Right forelimb (tissue), 1 donor: ENCODE results near the gene PSMG4.

ENCODE experiments used
- DNase-seq: peaks from one replicate; pipeline ENCODE4 v3.0.0-alpha.2; 2018

Gene PSMG4

GRCh38 chr6:3291346-3291745 lies 32.6 kb downstream of the PSMG4 start:
- DNase-seq = no peak

- DNase-seq = no peak
Measured at GRCh38 chr6:3291987-3292386, 33.2 kb downstream of the PSMG4 start.

DNA sequence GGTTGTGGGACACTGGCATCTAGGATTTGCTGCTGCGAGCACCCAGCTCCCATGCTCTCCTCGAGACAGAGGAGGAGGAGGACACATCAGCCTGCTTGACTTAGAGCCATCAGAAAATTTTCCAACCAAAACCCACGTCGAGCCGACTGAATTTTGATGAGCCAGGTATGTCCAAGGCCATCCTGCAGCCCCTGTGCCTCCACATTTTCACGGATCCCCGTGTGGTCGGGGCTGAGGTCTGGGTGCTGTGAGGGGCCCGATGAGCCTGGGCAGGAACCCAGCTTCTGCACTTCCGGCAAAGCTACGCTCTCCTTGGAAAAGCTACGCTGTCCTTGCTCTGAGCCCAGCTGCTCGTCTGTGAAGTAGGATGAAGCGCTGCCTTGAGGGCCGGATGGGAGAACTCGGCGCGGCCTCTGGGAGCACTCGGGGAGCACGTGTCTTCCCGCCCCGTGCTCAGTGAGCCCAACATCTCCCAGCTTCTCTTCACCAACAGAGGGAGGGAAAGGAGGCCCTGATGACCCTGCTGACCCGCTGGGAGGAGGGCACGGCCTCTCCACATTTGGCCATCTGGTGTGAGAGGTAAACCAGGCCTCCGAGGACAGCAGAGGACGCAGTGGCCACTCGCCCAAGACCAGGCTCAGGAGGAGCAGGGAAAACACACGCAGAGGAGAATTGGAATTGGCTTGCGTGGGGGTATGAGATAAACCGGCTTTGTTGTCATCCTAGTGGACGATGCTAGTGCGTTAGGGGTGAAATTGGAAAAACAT lies 33.9 kb downstream of the PSMG4 start:
- DNase-seq = no peak

- no peak for DNase-seq
Measured at GRCh38 chr6:3293271-3294155, 34.8 kb downstream of the PSMG4 start.

GRCh38 chr6:3294396-3294795 lies 35.6 kb downstream of the PSMG4 start:
- DNase-seq = no peak

- DNase-seq = no peak
Measured at GRCh38 chr6:3294921-3295871, 36.4 kb downstream of the PSMG4 start.

DNA sequence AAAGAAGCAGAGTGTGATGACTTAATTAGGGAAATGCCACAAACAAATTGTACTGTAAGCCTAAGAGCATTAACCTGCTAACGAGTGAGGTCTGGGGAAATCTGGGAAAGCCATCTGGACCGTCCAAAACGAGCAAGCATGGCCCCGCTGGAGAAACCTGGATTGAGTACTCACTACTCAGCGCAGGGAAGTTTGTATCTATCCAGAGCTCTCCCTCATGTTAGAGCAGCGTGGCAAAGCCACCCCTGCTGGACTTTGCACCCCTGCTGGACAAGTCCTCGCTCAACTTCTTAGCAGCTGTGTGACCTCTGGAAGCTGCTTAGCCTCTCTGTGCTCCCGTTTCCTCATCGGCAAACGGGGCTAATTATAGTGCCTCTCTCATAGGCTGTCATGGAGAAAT lies 37.3 kb downstream of the PSMG4 start:
- DNase-seq = no peak

DNA sequence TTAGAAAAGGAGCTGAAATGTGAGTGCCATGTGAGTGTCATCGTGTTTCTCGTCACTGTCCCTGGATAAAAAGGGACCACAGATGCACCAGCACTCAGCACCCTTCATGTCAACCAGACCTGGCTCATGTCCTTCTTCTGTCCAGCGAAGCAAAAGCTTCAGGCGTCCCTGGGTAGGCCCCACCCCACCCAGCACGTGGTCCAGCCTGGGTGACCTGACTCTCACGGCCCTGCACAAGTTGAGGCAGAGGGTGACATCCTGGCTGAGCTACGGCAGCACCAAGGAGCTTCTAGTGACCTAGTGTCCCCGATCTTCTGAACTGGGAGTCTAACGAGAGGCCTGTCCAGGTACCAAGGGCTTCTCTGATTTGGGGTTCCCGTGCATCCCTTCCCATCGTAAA lies 37.8 kb downstream of the PSMG4 start:
- DNase-seq = no peak

DNA sequence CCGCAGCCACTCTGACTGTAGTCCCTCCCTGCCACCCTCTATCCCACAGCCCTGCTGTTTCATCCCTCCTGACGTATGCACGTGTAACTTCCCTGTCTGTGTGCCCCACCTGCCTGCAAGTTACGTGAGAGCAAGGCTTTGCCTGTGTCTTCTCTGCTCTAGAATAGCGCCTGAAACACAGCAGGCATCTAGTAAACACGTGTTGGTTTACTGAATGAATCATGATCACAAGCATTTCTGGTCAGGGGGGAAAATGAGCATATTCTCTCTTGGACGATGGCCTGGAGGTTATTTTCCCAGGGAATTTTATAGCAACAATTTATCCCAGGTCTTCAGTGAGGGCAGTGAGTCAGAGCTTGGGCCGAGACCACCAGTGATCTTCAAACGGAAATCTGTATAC lies 38.3 kb downstream of the PSMG4 start:
- no peak for DNase-seq

- DNase-seq = no peak
Measured at GRCh38 chr6:3297909-3298308, 39.2 kb downstream of the PSMG4 start.

GRCh38 chr6:3299221-3299620 lies 40.5 kb downstream of the PSMG4 start:
- no peak for DNase-seq

DNA sequence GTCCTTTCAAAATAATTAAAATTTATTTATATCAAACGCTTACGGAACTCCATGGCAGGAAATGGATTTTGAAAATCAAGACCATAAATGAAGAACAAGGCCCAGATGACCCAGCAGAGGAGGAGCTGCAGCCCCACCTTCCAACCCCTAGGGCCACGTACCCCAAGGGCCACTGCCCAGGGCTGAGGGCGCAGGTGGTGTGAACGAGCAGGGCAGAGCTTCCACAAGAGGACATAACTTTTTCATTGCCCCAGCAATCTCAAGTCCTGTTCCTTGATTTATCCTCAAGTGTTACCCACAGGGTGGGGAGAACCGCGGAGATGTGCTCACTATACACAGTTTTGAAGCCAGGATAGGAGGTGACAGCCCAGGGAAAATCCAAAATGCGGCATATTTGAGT lies 42.8 kb downstream of the PSMG4 start:
- no peak for DNase-seq

GRCh38 chr6:3303795-3304411 lies 45.2 kb downstream of the PSMG4 start:
- DNase-seq = peak; percentile 30

DNA sequence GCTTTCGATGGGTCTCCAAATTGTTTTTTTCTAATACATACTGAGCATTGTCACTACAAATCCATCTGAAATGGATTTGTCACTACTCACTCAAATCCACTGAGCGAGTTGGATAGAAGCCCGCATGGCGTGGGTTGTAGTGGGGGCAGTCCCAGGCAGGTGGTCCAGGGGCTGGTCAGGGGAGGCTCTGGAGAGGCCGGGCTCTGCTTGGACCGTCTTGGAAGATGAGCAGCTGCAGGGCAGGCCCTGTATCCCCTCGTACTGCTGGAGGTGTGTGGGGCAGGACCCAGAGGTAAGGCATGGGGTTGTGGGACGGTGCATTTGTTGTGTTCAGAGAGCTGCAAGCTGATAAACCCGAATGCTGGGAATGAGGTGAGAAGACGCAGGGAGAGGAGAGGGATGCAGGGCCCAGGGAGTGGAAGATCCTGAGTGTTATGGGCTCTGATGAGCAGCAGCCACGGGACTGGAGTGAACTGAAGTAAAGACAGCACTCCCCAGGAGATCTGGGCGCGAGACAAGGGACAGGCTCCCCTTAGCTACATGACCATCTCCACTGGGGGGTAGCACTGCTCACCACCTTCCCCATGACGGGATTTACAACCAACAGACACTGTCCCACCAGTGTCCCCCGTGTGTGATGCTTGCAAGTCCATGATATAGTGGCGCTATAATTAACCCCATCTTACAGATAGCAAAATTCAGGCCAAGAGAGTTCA lies 45.9 kb downstream of the PSMG4 start:
- DNase-seq = peak; percentile 38

- no peak for DNase-seq
Measured at GRCh38 chr6:3305216-3305565, 46.4 kb downstream of the PSMG4 start.

- DNase-seq = no peak
Measured at GRCh38 chr6:3305831-3306230, 47.1 kb downstream of the PSMG4 start.

- DNase-seq = peak; percentile 43
Measured at GRCh38 chr6:3306848-3307247, 48.1 kb downstream of the PSMG4 start.

- DNase-seq = no peak
Measured at GRCh38 chr6:3307436-3307835, 48.7 kb downstream of the PSMG4 start.

GRCh38 chr6:3308106-3308505 lies 49.4 kb downstream of the PSMG4 start:
- no peak for DNase-seq

DNA sequence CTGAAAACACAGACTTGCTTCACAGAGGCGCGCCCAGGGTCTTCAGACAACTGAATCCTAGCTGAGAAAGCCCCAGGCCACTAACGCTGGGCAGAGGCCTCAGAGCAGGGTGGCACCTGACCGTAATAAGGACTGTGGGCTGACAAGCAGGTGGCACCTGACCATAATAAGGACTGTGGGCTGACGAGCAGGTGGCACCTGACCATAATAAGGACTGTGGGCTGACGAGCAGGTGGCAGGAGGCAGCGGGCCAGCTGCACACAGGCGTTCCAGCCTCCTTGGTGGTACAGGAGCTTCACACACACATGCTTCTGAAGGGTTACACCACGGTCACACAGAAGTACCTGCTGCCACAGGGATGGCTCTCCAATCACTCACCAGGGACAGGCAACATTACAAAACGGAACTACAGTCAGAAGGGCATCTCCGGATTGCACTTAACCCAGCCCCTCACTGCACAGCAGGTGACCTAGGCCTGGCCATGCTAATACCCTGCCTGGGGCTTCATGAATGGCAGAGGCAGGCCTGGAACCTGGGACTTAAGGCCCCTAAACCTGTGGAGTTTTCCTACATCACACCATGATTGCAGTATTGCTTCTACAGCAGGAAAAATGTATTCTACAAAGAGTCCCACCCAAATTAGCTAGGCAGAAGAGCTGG lies 50.8 kb downstream of the PSMG4 start:
- no peak for DNase-seq

DNA sequence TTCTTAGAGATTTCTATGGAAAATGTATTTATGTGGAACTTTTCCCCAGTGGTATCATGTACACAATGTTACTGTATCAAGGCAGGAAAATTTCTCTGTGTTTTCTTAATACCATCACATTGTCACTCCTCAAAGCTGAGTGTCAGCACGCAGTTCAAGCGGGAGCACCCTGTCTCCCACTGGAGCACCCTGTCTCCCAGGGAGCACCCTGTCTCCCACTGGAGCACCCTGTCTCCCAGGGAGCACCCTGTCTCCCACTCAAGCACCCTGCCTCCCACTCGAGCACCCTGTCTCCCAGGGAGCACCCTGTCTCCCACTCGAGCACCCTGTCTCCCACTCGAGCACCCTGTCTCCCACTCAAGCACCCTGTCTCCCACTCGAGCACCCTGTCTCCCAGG lies 51.3 kb downstream of the PSMG4 start:
- no peak for DNase-seq
